HG02970 (cell line): ENCODE measurements around the gene NEUROD6.

ENCODE experiments used
- ATAC-seq: cut with Tn5 transposase; IDR thresholded peaks from one replicate; pipeline ENCODE4 v1.9.1; 2021; ENCODE audit warnings: mild to moderate bottlenecking, moderate library complexity, moderate number of reproducible peaks; ENCODE audit not compliant: unreplicated experiment, low FRiP score

Gene NEUROD6

DNA sequence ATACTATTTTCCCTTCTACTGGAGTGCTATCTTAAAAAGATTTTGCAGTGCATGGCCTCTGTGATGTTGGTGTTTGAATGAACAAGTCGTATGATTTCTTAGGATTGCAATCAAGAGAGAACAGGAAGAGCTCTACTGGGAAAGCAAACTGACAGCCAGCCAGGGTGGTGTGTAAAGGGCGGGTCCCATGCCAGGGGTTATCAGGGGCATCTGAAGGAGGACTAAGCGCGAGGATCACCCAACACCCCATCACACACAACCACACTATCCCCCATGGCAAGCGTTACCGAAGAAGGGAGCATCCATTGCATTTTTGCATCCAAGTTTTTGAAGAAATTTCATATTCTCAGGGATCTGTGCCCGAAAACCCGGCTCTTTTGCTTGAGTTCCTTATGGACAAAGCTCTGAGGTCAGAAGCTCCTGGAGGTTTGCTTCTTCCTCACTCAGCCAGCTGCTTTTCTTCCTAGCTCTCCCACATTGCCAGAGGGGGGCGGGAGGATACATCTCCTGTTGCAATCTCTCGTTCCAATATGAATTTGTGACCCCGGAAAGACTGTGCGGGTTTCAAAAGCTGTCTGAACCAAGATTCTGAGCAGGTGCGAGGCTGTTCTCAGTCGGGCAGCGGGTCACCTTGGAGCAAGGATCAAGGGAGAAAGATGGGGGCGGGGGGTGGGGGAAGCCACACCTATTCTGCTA is 5.2 kb downstream of the NEUROD6 start:
- no peak for ATAC-seq

DNA sequence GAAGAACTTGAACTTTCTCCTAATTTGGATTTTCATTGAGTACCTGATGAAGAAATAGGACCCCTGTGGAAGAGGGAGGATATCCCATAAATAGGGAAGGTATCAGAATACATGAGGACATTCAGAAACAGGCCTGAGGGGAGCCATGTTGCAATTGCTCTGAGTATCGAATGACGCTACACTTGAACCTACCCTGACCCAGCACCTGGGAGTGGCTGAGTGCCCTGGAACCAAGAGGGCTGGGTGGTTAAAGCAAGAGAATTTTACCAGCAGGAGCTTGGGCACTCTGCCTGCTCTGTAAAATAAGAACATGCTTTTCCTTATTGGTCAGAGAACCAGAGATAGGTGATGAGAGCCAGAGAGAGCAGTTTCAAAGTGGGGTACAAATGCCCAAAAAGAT is 7.2 kb downstream of the NEUROD6 start:
- ATAC-seq: no peak

DNA sequence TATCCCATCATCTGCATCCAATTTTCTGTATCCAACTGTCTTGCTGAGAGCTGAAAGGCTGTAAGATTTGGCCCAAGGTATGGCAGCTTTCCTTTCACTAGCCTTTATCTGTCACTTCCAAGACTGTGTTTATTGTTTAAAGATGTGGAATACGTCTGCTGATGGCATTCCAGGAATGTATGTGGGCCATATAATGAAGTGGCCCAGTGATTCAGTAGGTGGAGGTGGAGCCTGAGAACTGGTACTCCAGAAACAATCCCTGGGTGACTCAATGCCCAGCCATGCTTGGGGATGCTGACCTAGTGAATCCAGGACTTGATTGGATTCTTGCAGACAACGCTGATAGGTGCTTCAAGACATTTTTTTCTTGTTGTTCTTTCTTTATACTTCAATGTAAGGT is 13.5 kb downstream of the NEUROD6 start:
- ATAC-seq: no peak

DNA sequence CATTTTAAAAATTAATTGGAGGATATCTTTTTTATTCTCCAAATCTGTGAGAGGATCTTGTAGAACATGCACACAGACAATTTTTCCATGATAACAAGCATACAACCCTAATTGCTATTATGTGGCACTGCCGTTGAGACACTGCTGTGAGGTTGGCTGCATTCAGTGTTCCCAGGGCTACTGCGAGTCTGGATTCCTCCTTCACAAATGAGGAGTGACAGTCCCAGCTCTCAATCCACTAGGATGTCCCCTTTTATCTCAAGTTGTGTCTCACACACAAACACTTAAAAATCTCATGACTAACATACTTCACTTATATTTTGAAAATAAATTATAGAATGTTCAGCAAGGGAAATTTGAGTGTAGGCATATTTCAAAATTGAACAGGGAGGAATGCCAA is 14.1 kb downstream of the NEUROD6 start:
- ATAC-seq: no peak

DNA sequence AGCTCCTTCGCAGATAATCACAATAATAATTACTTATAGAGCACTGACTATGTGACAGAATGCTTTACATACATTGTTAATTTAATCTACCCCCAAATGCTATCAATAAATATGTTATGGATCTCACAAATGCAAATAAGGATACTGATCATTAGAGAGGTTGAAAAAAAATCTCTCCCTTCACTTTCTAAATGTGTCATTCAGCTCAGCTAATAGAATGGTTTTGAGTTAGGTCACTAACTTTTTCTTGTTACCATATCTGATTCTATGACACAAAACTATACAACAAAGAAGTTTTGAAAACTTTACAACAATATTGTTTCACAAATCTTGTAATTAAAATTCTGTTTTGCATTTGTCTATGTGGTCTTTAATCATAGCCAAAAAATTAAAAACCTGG is 17.4 kb downstream of the NEUROD6 start:
- ATAC-seq: no peak

DNA sequence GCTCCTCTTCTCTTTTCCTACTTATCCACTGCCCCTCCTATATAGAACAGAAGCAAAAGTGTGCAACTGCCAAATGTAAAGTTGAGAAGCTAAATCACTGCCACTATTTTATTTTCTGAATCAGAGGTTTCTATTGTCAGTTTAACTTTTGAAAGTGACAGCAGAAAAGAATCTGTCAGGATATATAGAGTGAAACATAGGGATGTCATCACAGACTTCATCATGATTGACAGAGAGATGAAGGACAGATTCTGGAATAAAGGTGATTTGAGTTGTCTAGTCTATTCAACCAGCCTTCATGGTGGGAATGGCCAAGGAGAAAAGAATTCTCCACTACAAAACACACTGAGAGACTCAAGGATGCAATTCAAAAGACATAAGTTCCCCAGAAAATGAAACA is 19.9 kb downstream of the NEUROD6 start:
- no peak for ATAC-seq

DNA sequence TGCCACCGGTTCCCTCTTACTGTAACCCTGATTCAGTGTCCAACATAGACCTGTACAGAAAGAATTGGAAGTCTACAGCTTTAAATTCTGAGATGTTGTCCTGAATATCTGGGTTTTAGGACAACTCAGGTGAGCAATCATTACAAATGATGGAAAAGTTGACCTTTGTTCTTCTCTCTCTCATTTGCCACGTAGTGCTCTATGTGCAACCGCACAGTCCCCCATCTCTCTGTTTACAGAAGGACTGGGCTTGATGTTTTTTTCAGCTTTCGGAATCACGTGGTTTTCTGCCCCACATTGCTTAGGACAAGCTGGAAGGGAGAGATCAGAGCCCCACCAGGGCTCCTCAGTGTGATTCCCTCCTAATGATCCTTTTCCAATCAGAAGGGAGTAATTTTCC is 22.2 kb downstream of the NEUROD6 start:
- ATAC-seq: no peak

DNA sequence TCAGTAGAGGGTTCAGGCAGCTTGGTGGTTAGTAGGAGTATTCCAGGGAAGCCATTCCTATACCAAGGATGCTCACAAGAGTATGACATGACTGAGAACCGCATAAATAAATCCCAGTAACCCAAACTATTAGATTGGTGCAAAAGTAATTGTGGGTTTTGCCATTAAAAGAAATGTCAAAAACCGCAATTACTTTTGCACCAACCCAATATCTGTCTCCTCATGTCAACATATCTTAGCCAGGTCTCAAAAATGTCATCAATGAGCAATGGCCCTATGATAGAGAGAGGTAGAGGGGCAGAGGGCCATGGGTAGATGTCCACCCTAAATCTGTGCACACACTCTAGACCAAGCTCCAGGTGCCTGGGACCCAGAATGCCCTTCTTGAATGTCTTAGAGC is 23.6 kb downstream of the NEUROD6 start:
- no peak for ATAC-seq

DNA sequence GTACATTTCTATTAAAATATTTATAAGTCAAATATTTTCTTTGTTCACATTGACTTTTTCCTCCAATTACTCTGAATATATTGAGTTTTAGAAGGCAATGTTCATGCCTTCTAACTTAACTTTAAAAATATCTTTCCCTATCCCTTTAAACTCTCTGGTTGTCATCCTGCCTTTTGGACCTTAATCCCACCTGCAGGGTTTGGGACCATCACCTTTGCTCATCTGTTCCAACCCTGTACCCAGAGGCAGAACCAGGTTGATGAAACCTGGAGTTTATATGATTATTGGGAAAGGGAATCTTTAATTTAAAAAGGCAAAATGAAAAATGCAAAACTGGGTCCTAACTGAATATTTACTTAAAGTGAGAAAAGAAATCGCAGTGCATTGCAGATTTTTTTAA is 24.8 kb downstream of the NEUROD6 start:
- no peak for ATAC-seq

DNA sequence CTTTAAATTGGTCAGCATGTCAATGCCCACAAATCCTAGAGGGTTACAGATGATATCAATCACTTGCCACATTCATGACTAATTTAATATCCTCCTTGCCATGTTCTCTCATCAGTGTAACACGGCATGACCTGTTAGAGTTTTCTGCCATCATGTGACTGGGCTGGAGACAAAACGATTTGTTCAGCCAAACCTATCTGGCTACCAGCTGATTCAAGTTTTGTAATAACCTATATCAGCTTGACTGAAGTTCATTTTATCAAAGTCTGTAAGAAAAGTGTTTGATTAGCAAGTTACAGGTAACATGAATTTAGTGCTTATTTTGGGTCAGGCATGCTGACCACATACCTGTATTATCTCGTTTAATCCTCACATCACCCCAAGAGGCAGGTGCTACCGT is 25.7 kb downstream of the NEUROD6 start:
- no peak for ATAC-seq

DNA sequence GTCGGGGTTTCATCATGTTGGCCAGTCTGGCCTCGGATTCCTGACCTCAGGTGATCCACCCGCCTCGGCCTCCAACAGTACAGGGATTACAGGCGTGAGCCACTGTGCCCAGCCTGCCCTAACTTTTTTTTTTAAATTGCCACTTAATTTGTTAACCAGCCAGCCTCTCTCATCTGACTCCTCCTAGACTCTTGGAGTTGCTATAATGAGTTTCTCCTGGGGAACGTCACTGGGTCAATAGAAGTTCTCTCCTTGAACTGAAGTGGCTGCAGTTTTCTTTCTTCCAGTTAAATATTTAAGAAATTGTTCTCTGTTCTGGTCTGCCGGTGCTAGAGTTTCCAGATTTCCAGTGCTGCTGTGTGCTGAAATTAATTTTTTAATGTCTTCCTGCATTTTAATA is 27.6 kb downstream of the NEUROD6 start:
- ATAC-seq: no peak

DNA sequence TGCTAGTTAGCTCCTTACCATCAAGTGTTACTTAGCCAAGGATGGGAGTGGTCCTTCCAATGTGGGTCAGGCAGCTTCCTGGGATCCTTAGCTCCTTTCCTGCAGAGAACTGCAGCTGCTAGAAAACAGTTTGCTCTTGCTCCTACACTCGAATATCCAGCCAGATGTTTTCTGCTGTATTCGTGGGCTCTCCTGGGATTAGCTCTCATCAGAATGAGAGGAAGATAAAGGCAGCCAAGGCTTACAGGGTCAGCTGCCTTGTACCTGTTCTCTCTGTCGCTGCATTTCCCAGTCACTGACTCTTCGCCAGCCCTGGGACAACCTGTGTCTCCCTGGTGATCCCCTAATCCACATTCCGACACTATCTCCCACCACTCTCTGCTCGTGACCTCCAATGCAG is 29.0 kb downstream of the NEUROD6 start:
- no peak for ATAC-seq

DNA sequence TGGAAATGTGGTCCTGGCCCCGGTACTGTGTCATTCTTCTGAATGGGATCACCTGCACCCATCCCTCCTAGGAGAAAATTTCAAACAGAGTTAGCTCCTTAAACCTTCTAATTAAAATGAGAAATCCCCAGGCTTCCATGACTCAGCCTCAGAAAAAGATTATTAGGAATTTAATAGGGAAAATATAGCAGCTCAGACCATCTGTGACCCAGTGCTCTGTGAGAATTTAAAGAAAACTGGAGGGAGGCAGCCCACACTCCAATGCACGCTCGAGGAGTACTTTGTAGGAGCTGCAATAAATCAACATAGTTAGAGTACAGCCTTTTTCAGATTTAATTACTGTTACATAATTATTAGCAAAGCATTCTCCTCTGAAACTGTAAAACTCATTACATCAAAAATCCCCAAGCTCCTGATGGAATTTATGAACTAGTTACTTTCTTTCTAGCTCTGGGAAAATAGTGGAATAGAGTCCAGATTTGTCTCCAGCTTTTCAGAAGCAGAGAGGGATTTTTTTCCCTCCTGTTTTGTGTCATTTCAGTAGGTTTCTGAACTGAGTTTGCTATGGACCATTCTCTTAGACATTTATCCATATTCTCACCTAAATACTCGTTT is 30.1 kb downstream of the NEUROD6 start:
- no peak for ATAC-seq

DNA sequence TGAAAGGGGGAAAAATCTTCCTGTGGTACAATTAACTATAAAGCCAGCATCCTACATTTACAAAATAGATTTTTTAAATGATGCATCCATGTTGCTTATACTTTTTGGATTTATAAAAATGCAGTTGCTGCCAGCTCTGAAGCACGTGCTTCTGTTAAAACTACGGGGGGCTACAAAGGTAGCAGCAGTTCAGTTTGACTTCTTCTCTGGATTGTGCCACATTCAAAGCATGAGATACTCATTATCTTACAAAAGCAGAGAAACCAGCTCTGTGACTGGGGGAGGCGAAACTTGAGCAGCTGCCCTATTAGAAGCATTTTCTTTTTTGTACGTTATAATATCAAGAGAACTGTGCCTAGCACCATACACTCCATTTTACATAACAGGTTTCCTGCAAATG is 31.1 kb downstream of the NEUROD6 start:
- no peak for ATAC-seq

DNA sequence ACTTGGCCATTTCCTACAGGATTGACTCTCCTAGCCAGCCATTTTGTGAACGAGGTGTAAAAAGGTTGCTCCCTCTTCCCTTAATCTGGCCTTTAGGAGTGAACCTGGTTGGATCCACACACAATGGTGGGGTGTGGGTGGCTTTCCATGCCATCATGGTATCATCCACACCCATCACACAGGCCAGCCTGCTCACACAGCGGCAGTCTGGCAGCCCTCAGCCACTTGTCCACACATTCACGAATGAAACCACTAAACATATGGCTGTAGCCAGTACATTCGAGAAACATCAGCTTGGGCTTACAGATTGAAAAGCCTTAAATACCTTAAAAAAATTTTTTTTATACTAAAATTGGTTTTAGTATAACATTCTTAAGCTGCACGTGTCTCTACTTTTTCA is 31.9 kb downstream of the NEUROD6 start:
- no peak for ATAC-seq

DNA sequence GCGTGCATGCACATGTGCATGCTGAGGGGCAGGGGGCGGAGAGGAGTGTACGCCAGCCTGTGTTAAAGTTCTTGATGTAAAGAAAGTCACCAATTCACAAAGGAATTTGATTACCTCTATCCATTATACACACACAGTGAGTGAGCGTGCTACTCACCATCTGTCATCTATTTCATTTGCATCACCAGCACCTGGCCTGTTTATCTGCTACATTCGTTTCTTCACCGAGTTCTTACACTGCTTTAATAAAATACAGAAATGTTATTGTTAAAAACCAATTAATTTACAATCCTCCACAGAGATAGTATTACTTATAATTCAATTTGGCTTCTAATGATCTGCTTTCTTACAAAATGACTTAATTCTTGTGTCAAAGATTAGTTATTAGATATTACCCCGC is 32.6 kb downstream of the NEUROD6 start:
- ATAC-seq: no peak

DNA sequence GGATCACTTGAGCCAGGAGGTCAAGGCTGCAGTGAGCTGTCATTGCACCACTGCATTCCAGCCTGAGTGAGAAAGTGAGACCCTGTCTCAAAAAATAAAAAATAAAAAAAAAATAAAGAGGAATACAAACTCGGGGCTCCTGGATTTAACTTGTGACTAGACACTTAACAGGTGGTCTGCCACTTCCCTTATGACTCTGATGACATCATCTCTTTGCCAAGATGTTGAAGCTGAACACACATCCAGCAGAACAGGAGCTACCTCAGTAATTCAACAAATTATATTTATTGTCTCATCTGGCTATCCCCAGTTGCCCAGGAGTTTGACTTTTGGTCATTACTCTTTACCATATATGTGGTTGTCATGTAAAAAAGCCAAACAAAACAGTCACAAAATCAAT is 35.3 kb downstream of the NEUROD6 start:
- no peak for ATAC-seq

DNA sequence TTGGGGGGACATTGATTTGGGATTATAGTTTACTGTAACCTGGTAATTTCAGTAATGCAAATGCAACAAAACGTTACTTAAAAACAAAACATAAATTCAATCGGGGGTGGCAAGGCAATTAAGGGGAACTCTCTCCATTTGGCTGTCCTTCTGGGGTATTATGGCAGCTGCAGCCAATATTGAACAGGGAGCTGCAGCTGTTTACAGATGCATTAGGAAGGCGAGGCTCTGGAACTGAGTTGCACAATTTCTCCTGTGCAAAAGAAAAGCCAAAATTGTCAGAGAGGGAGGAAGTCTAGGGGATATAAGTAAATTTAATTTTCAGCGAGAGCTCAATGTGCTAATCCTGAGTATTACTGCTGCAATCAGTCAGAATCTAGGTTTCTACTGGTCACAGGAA is 36.1 kb downstream of the NEUROD6 start:
- no peak for ATAC-seq

DNA sequence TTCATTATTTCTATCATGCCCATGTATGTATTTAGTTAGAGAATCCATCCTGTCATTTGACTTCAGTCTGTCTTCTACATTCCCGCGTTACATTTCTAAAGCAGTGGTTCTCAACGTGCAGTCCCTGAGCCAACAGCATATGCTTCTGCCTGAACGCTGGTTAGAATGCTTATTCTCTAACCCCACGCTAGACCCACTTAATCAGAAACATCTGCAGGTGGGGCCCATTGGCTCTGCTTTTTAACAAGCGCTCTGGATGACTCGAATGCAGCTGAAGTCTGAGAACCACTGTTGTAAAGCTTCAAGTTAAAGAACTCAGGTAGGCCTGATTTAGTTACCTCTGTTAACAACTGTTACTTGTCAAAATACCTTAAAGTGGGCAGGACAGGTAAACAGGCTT is 38.2 kb downstream of the NEUROD6 start:
- no peak for ATAC-seq

DNA sequence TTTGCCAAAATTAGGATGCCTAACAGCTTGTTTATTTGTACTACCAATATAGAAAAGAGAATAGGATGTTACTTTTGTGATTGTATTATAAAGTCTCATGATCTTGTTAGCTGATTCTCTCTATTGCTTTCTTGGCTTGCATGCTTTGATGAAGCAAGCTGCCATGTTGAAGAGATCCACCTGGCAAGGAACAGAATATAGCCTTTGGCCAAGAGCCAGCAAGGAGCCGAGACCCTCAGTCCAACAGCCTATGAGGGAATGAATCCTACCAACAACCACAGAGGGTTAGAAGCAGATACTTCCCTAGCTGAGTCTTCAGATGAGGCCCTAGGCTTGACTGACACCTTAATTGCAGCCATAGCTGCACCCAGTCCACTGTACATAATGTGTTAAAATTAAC is 41.2 kb downstream of the NEUROD6 start:
- ATAC-seq: no peak

DNA sequence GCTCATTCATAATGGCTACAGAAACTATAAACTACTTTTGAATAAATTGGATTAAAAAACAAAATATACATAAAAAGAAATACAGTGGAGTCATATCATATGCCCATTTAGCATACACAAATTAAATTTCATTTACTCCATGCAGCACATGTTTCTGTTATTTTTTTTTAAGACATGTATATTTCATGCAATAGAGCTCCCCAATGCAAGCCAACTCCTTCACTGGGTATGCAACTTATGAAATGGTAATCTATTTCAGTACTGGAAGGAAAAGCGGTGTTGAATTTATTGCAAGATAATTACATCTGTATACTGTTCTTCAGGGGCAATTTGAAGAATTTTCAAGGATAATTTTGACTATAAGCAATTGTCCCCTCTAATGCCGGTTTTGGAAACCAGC is 49.9 kb downstream of the NEUROD6 start:
- ATAC-seq: no peak
